HG02571 (cell line): ENCODE results near the gene DBF4.

Experiments used
- ATAC-seq: cut with Tn5 transposase; IDR thresholded peaks from one replicate; pipeline ENCODE4 v1.9.1; 2021; ENCODE audit warnings: mild to moderate bottlenecking, moderate library complexity; ENCODE audit not compliant: unreplicated experiment

Gene DBF4

DNA sequence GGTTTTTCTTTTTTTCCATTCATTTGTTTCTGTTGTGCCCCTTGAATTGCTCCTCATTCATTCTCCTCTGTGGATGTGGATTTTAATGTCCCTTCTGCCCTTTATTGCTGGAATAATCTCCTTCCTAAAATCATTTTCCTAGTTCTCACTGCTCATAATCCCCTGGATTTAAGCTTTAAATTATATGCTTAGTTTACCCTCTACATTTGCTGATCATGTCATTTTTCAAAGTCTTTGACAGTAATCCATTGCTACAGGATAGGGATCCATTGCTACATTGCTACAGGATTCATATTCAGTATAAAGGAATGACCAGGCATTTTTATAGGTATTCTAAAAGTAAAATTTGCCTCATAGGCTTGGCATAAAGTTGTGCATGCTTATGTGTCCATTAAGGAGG lies 72.1 kb downstream of the DBF4 start:
- no peak for ATAC-seq
